NOMO-1 treated with dmso at 0.1 percent for 144 hours (cell line): ENCODE results near the gene CLDN10.

ENCODE experiments used
- DNase-seq: peaks from one replicate; lab custom pipeline; 2025; ENCODE audit not compliant: unreplicated experiment; lab: John Stamatoyannopoulos, UW

The CLDN10 gene

GRCh38 chr13:95596701-95597100, 44.2 kb downstream of the CLDN10 start:
- DNase-seq: no peak

GRCh38 chr13:95601216-95601615, 48.7 kb downstream of the CLDN10 start:
- no peak for DNase-seq

GRCh38 chr13:95601906-95602305, 49.4 kb downstream of the CLDN10 start:
- DNase-seq: no peak

- DNase-seq: no peak
These were observed 51.5 kb downstream of the CLDN10 start for GRCh38 chr13:95603887-95604555.

GRCh38 chr13:95604556-95604915, 52.0 kb downstream of the CLDN10 start:
- DNase-seq: no peak

- DNase-seq: no peak
These were observed 53.1 kb downstream of the CLDN10 start for GRCh38 chr13:95605448-95606125.

- no peak for DNase-seq
These were observed 54.8 kb downstream of the CLDN10 start for GRCh38 chr13:95607366-95607765.

GRCh38 chr13:95608640-95609323, 56.3 kb downstream of the CLDN10 start:
- DNase-seq: no peak

- DNase-seq: no peak
These were observed 62.2 kb downstream of the CLDN10 start for GRCh38 chr13:95614641-95615245.

GRCh38 chr13:95615539-95615938, 63.0 kb downstream of the CLDN10 start:
- no peak for DNase-seq

GRCh38 chr13:95620030-95620824, 67.7 kb downstream of the CLDN10 start:
- DNase-seq: no peak

- no peak for DNase-seq
These were observed 68.4 kb downstream of the CLDN10 start for GRCh38 chr13:95620825-95621498.

GRCh38 chr13:95623141-95623540, 70.6 kb downstream of the CLDN10 start:
- no peak for DNase-seq

GRCh38 chr13:95624020-95624419, 71.5 kb downstream of the CLDN10 start:
- no peak for DNase-seq

- no peak for DNase-seq
These were observed 74.2 kb downstream of the CLDN10 start for GRCh38 chr13:95626768-95627167.

GRCh38 chr13:95627590-95627989, 75.1 kb downstream of the CLDN10 start:
- no peak for DNase-seq

GRCh38 chr13:95628488-95628887, 76.0 kb downstream of the CLDN10 start:
- DNase-seq: no peak

GRCh38 chr13:95629071-95629470, 76.6 kb downstream of the CLDN10 start:
- DNase-seq: no peak
